ENCODE measurements around the gene CRCP.
"Not testable (repeated sequence)": the region's sequence is repeated elsewhere in the genome, so short reads cannot be mapped to it uniquely, and the experiment has no call there.

The CRCP gene

DNA sequence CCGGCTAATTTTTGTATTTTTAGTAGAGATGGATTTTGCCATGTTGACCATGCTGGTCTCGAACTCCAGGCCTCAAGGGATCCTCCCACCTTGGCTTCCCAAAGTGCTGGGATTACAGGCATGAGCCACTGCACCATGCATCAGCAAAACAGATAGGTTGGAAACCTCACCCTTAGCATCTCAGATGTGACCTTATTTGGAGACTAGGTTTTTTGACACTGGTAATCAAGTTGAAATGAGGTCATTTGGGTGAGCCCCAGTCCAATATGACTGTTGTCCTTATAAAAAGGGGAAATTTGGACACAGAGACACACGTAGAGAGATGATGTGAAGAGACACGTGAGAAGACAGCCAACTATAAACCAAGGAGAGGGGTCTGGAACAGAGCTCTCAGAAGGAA lies 48.0 kb downstream of the CRCP start:
- DNase-seq = no peak

DNA sequence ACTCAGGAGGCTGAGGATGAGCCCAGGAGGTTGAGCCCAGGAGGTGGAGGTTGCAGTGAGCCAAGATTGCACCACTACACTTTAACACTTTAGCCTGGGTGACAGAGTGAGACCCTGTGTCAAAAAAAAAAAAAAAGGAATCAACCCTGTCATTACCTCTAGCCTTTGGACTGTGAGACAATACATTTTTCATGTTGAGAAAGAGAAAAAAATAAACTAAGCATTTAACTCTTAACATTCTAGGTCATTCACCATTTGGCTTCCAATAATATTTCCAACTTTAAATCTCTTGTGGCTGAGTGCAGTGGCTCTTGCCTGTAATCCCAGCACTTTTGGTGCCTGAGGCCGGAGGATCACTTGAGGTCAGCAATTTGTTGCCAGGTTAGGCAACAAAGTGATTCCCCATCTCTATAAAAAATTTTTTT lies 48.6 kb downstream of the CRCP start:
- no peak for DNase-seq

- DNase-seq = no peak
Observed at GRCh38 chr7:66164356-66164755, 49.7 kb downstream of the CRCP start.

- peak; percentile 31 for DNase-seq
Observed at GRCh38 chr7:66167773-66168387, 53.2 kb downstream of the CRCP start.

- DNase-seq = no peak
Observed at GRCh38 chr7:66169616-66170015, 55.0 kb downstream of the CRCP start.

GRCh38 chr7:66170309-66171231 lies 55.9 kb downstream of the CRCP start:
- peak; percentile 7 for DNase-seq

- DNase-seq = not testable (repeated sequence)
Observed at GRCh38 chr7:66172536-66173401, 58.1 kb downstream of the CRCP start.

GRCh38 chr7:66173856-66174255 lies 59.2 kb downstream of the CRCP start:
- DNase-seq = no peak

GRCh38 chr7:66175006-66175405 lies 60.4 kb downstream of the CRCP start:
- not testable (repeated sequence) for DNase-seq

GRCh38 chr7:66176914-66177313 lies 62.3 kb downstream of the CRCP start:
- DNase-seq = no peak

DNA sequence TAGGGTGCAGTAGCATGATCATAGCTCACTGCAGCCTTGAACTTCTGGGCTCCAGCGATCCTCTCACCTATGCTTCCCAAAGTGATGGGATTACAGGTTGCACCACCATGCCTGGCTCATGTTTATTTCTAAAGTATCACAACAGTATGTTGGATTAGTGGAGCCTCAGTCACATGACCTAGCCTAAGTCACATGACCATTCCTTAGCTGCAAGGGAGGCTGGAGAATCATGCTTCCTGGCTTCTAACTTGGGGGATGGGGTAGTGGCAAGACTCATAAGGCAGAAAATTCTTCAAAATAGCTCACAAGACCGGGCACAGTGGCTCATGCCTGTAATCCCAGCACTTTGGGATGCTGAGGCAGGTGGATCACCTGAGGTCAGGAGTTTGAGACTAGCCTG lies 63.6 kb downstream of the CRCP start:
- DNase-seq = no peak

DNA sequence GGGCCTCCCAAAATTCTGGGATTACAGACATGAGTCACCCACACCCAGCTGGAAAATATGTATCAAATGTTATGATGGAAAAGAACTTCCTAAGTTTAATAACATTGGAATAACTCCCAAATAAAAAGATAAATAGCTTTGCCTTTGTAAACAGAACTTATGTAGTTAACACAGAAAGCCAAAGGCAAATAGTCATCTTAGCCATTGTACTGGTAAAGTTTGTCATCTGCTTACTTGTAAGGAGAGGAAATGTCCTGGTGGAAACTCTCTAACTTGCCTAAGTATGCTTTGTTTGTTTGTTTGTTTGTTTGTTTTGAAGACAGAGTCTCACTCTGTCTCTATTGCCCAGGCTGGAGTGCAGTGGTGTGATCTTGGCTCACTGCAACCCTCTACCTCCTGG lies 66.7 kb downstream of the CRCP start:
- no peak for DNase-seq

DNA sequence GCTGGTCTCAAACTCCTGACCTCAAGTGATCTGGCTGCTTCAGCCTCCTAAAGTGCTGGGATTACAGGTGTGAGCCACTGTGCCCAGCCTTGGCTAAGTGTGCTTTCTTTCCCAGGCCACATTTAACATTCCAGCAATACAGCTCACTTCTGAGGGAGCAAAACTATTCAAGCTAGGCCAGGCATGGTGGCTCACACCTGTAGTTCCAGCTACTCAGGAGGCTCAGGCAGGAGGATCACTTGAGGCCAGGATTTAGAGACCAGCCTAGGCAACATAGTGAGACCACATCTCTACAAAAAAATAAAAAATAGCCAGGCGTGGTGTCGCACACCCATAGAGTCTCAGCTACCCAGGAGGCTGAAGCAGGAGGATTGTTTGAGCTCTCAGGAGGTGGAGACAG lies 67.2 kb downstream of the CRCP start:
- no peak for DNase-seq

DNA sequence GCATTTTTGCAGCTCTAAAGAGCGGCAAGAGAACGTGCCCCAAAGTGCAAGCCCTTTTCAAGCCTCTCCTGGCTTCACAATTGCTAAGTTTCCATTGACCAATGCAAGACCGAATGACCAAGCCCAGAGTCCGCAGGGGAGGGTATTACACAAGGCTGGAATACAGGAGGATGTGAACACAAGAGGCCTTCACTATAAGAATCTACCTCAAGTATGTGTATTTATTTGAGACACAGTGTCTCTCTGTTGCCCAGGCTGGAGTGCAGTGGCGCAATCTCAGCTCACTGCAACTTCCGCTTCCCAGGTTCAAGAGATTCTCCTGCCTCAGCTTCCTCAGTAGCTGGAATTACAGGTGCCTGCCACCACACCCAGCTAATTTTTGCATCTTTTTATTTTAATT lies 68.3 kb downstream of the CRCP start:
- DNase-seq = no peak

DNA sequence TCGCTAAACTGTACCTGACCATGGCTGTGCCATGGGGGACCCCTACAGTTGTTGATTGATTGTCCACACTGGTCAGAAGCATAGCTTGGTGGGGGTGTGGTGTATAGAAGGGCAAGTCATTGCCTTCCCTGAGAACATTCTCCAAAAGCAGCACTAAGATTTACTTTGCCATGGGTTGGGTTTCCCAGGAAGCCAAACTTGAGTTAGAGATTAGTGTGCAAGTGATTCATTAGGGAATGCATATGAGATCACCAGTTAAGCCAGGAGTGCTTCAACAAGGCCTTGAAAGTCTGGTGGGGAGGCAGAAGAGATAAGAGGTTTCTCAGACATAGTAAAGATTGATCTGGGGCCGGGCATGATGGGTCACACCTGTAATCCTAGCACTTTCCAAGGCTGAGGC lies 69.1 kb downstream of the CRCP start:
- DNase-seq = no peak

DNA sequence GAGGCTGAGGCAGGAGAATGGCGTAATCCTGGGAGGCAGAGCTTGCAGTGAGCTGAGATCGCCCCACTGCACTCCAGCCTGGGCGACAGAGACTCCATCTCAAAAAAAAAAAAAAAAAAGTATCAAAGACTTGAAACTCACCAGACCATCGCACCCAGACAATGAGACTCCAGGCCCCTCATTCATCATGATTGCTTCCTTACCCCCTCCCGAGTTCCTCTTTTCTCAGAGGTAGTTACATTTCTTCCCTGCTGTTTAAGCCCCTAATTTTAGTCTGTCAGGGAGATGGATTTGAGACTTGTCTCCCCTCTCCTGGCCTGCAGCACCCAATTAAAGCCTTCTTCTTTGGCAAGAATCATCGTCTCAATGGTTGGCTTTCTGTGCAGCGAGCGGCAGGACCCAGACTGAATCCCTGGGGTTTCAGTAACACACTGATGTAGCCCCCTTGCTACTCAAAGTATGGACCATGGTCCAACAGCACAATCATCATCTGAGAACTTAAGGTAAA lies 71.1 kb downstream of the CRCP start:
- no peak for DNase-seq

- no peak for DNase-seq
Observed at GRCh38 chr7:66186991-66187390, 72.3 kb downstream of the CRCP start.

- DNase-seq = no peak
Observed at GRCh38 chr7:66187905-66188304, 73.3 kb downstream of the CRCP start.

GRCh38 chr7:66188645-66189044 lies 74.0 kb downstream of the CRCP start:
- DNase-seq = no peak

DNA sequence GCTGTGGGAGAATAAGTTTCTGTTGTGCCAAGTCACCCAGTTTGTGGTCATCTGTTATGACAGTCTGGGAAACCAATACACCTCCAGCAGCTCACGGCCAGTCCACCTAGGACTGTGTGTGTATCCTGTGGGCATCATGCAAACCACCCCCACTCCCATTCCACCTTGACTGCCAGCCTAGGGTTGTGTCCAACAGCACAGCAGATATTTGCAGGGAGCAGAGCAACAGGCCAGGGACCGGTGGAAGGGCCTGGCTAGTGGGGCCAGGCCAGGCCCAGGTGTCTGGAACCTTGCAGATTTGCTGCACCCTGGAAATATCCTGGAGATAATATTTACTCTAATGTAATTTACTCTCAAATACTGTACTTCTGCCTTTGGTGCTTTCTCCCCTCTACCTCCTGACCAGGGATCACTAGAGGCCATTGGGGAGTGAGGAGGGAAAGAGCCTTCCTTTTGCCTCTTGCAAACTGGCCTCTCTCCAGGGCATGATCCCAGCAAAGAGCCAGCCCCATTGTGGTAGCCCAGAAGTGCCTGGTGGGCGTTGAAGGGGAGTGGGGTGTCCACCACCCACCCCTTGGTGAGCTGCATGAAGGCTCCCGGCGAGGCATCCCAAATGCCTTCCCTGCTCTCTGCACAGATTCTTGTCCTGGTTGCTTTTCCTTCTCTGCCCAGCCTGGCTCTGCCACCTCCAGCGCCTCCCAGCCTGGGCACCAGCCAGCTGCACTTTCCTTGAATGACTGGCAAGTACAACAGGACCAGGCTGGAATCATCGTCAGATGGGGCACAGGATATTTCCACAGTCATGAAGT lies 75.3 kb downstream of the CRCP start:
- no peak for DNase-seq

GRCh38 chr7:66190504-66190857 lies 75.8 kb downstream of the CRCP start:
- DNase-seq = no peak

DNA sequence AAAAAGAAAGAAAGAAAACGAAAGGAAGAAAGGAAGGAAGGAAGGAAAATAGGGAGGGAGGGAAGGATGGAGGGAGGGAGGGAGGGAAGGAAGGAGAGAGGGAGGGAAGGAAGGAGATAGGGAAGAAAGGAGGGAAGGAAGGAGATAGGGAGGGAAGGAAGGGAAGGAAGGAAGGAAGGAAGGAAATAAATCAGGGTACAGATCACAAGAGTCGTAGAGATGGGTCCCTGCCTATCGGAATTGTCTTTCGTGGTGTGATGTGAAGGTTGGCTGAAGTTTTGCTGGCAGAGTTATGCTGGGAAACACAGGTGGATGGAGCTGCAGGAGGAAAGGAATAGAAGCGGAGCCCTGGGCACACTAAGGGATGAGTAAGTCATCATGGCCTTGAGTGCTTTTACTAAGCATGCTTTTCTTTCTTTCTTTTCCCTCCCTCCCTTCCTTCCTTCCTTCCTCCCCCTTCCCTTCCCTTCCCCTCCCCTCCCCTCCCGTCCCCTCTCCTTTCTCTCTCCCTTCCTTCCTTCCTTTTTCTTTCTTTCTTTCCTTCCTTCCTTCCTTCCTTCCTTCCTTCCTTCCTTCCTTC lies 78.6 kb downstream of the CRCP start:
- no peak for DNase-seq
